Retinal pigment epithelial cell (primary cell): ENCODE measurements around the gene ALOX5.
"Not testable (repeated sequence)": the region's sequence is repeated elsewhere in the genome, so short reads cannot be mapped to it uniquely, and the experiment has no call there.

Source experiments
- DNase-seq: peaks from one replicate; pipeline ENCODE4 v3.0.0-alpha.2; 2010; ENCODE audit warnings: low read depth
- H3K4me3 ChIP-seq: 2 replicates; pipeline ENCODE4 v1.5.1; 2011; ENCODE audit warnings: mild to moderate bottlenecking, low read length, control low read depth, moderate library complexity
- TF ChIP-seq, protein P1 (sequence below): conservative IDR thresholded peaks from 2 replicates; pipeline ENCODE4 v1.5.1; 2011; ENCODE audit warnings: low read depth, low read length, control low read depth, inconsistent platforms

Gene ALOX5

DNA sequence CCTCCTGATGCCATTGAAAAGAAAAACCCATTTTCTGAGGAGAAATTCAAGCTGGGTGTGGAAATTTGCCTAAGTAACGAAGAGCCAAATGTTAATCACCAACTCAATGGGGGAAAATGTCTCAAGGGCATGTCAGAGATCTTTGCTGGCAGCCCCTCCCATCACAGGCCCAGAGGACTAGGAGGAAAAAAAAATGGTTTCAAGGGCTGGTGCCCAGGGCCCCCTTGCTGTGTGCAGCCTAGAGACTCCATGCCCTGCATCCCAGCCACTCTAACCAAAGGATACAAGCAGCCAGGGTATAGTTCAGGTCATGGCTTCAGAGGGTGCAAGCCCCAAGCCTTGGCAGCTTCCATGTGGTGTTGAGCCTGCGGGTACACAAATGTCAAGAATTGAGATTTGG lies 106.3 kb downstream of the ALOX5 start:
- TF ChIP-seq, protein P1, sequence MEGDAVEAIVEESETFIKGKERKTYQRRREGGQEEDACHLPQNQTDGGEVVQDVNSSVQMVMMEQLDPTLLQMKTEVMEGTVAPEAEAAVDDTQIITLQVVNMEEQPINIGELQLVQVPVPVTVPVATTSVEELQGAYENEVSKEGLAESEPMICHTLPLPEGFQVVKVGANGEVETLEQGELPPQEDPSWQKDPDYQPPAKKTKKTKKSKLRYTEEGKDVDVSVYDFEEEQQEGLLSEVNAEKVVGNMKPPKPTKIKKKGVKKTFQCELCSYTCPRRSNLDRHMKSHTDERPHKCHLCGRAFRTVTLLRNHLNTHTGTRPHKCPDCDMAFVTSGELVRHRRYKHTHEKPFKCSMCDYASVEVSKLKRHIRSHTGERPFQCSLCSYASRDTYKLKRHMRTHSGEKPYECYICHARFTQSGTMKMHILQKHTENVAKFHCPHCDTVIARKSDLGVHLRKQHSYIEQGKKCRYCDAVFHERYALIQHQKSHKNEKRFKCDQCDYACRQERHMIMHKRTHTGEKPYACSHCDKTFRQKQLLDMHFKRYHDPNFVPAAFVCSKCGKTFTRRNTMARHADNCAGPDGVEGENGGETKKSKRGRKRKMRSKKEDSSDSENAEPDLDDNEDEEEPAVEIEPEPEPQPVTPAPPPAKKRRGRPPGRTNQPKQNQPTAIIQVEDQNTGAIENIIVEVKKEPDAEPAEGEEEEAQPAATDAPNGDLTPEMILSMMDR = no peak
- H3K4me3 ChIP-seq = no peak overlapping the region
- no peak for DNase-seq

- H3K4me3 ChIP-seq, DNase-seq: not testable (repeated sequence)
Measured at GRCh38 chr10:45481100-45481499, 107.1 kb downstream of the ALOX5 start.

DNA sequence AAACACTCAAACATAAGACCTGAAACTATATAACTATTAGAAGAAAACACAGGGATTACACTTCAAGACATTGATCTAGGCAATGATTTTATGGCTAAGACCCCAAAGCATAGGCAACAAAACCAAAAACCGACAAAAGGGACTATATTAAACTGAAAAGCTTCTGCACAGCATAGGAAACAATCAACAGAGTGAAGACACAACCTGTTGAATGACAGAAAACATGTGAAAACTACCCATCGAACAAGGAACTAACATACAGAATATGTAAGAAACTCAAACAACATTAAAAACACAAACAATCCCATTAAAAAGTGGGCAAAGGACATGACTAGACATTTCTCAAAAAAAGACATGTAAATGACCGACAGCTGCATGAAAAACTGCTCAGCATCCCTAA lies 109.0 kb downstream of the ALOX5 start:
- no peak overlapping the region for H3K4me3 ChIP-seq
- TF ChIP-seq, protein P1 = no peak
- DNase-seq = no peak

GRCh38 chr10:45487735-45488134 lies 113.7 kb downstream of the ALOX5 start:
- no peak for DNase-seq
- H3K4me3 ChIP-seq = no peak overlapping the region
- TF ChIP-seq, protein P1 = no peak

- no peak for DNase-seq
- TF ChIP-seq, protein P1 = no peak
- no peak overlapping the region for H3K4me3 ChIP-seq
Measured at GRCh38 chr10:45488365-45488764, 114.3 kb downstream of the ALOX5 start.

GRCh38 chr10:45490277-45490676 lies 116.3 kb downstream of the ALOX5 start:
- TF ChIP-seq, protein P1 = no peak
- DNase-seq = no peak
- no peak overlapping the region for H3K4me3 ChIP-seq

DNA sequence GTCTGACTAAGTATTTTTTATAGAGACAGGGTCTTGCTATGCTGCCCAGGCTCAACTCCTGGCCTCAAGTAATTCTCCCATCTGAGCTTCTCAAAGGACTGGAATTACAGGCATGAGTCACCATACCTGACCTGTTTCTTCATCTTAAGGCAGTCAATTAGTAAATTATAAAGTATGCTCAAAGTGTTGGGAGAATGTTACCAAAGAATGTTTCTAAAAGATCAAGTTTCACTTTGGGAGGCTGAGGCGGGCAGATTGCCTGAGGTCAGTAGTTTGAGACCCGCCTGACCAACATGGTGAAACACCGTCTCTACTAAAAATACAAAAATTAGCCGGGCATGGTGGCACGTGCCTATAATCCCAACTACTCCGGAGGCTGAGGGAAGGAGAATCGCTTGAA lies 117.0 kb downstream of the ALOX5 start:
- no peak overlapping the region for H3K4me3 ChIP-seq
- TF ChIP-seq, protein P1 = no peak
- no peak for DNase-seq
